Bronchial epithelial cell (primary cell): Measurements from ENCODE around the gene TSNAX. TPM values are rescaled to one million over a fixed set of nuclear protein-coding genes. Genes with fewer than 3 reads are reported as not detected.
"Not testable (repeated sequence)": the region's sequence is repeated elsewhere in the genome, so short reads cannot be mapped to it uniquely, and the experiment has no call there.

ENCODE experiments used
- DNase-seq: peaks from one replicate; pipeline ENCODE4 v3.0.0-alpha.2; 2010; ENCODE audit warnings: low read depth
- FAIRE-seq: peaks from 2 replicates; lab custom pipeline; 2011; peaks lifted over from hg19 to GRCh38; lab: Jason Lieb, UNC
- H3K27me3 ChIP-seq: 2 replicates; pipeline ENCODE4 v1.5.1; 2011; ENCODE audit warnings: low read length; ENCODE audit not compliant: control insufficient read depth, insufficient read depth
- H3K36me3 ChIP-seq: 2 replicates; pipeline ENCODE4 v1.5.1; 2011; ENCODE audit warnings: low read length; ENCODE audit not compliant: control insufficient read depth, insufficient read depth
- H3K4me3 ChIP-seq: 2 replicates; pipeline ENCODE4 v1.5.1; 2011; ENCODE audit warnings: mild to moderate bottlenecking, low read depth, low read length, control low read depth
- CTCF ChIP-seq: IDR thresholded peaks from 2 replicates; pipeline ENCODE4 v1.5.1; 2011; ENCODE audit warnings: mild to moderate bottlenecking, moderate library complexity, low read length, control low read depth, inconsistent platforms; ENCODE audit not compliant: insufficient read depth, severe bottlenecking
- total RNA-seq: library from RNA; depleted of rRNA; stranded (reverse); fragments of >200 nt; gene quantifications from 2 replicates; pipeline ENCODE4 v1.2.1, GENCODE V29; 2014

Gene TSNAX
- total RNA-seq, 1 donor from 2014 or later, result 27.1 TPM

GRCh38 chr1:231592809-231593208 lies 64.3 kb downstream of the TSNAX start:
- H3K4me3 ChIP-seq, result no peak overlapping the region
- FAIRE-seq (no peak), DNase-seq (no peak)
- H3K27me3 ChIP-seq, result no peaks in the 10 kb centered on the region
- no peak for TF ChIP-seq CTCF
- no peaks in the 10 kb centered on the region for H3K36me3 ChIP-seq

- not testable (repeated sequence) for H3K4me3 ChIP-seq, H3K36me3 ChIP-seq, DNase-seq, FAIRE-seq, H3K27me3 ChIP-seq
These were observed 64.8 kb downstream of the TSNAX start for GRCh38 chr1:231593264-231593663.

GRCh38 chr1:231594123-231594522 lies 65.7 kb downstream of the TSNAX start:
- no peak for TF ChIP-seq CTCF
- no peak overlapping the region for H3K4me3 ChIP-seq
- no peaks in the 10 kb centered on the region for H3K36me3 ChIP-seq
- H3K27me3 ChIP-seq, result no peaks in the 10 kb centered on the region
- FAIRE-seq, result no peak
- DNase-seq, result no peak

GRCh38 chr1:231594749-231595148 lies 66.3 kb downstream of the TSNAX start:
- no peak for DNase-seq
- H3K36me3 ChIP-seq, result no peaks in the 10 kb centered on the region
- H3K27me3 ChIP-seq, result no peaks in the 10 kb centered on the region
- no peak for TF ChIP-seq CTCF
- no peak for FAIRE-seq
- no peak overlapping the region for H3K4me3 ChIP-seq

GRCh38 chr1:231596337-231596791 lies 67.9 kb downstream of the TSNAX start:
- Histone ChIP-seq H3K4me3 (no peak overlapping the region), H3K36me3 (no peaks in the 10 kb centered on the region), H3K27me3 (no peaks in the 10 kb centered on the region)
- DNase-seq (no peak), FAIRE-seq (no peak)
- no peak for TF ChIP-seq CTCF

GRCh38 chr1:231597971-231598370 lies 69.5 kb downstream of the TSNAX start:
- TF ChIP-seq CTCF, result no peak
- no peak for FAIRE-seq
- Histone ChIP-seq H3K36me3 (no peaks in the 10 kb centered on the region), H3K4me3 (no peak overlapping the region), H3K27me3 (no peaks in the 10 kb centered on the region)
- no peak for DNase-seq
